SK-N-SH (cell line): ENCODE results near the gene ABCC10.

Experiments used
- EZH2phosphoT487 ChIP-seq: fragments of 200-600 bp; sonication (generic); IDR thresholded peaks from 2 replicates; pipeline ENCODE4 v1.6.1; 2017; ENCODE audit warnings: low read depth, mixed run types, mild to moderate bottlenecking, antibody characterized with exemption, moderate library complexity, borderline replicate concordance
- FOXJ3 ChIP-seq: sonication (generic); formaldehyde crosslinking; IDR thresholded peaks from 2 replicates; pipeline ENCODE4 v1.5.1; 2020; ENCODE audit warnings: mild to moderate bottlenecking, missing genetic modification reagents
- MXI1 ChIP-seq: IDR thresholded peaks from 2 replicates; pipeline ENCODE4 v1.6.1; 2012; ENCODE audit warnings: mild to moderate bottlenecking, low read depth, low read length, improper control_type of control experiment
- NFIC ChIP-seq: IDR thresholded peaks from 2 replicates; pipeline ENCODE4 v1.4.0; 2012; ENCODE audit warnings: borderline replicate concordance
- POLR2AphosphoS5 ChIP-seq: IDR thresholded peaks from 2 replicates; pipeline ENCODE4 v1.6.1; 2012; ENCODE audit warnings: low read depth, low read length
- RAD21 ChIP-seq: IDR thresholded peaks from 2 replicates; pipeline ENCODE4 v1.6.1; 2012; ENCODE audit warnings: mild to moderate bottlenecking, low read length
- RCOR1 ChIP-seq: fragments of 150-350 bp; IDR thresholded peaks from 2 replicates; pipeline ENCODE4 v1.6.1; 2017; ENCODE audit warnings: antibody characterized with exemption, low read length
- RFX5 ChIP-seq: IDR thresholded peaks from 2 replicates; pipeline ENCODE4 v1.6.1; 2012; ENCODE audit warnings: mild to moderate bottlenecking, improper control_type of control experiment, low read length
- TAF1 ChIP-seq: IDR thresholded peaks from 2 replicates; pipeline ENCODE4 v1.6.1; 2012; ENCODE audit warnings: low read depth, mild to moderate bottlenecking, low read length, moderate library complexity, borderline replicate concordance
- YY1 ChIP-seq: IDR thresholded peaks from 2 replicates; pipeline ENCODE4 v1.4.0; 2012; ENCODE audit warnings: low read depth, mild to moderate bottlenecking
- TF ChIP-seq, protein P1 (sequence below): fragments of 200-600 bp; sonication (generic); IDR thresholded peaks from 2 replicates; pipeline ENCODE4 v1.6.1; 2017; ENCODE audit warnings: antibody characterized with exemption, mild to moderate bottlenecking, moderate library complexity
- TF ChIP-seq, protein P2 (sequence below): IDR thresholded peaks from 2 replicates; pipeline ENCODE4 v1.4.0; 2012; ENCODE audit warnings: low read depth, borderline replicate concordance
- TF ChIP-seq, protein P3 (sequence below): fragments of 150-350 bp; IDR thresholded peaks from 2 replicates; pipeline ENCODE4 v1.6.1; 2017; ENCODE audit warnings: antibody characterized with exemption, low read length, low read depth, borderline replicate concordance
- TF ChIP-seq, protein P4 (sequence below): IDR thresholded peaks from 2 replicates; pipeline ENCODE4 v1.4.0; 2012; ENCODE audit warnings: low read depth

DNA sequence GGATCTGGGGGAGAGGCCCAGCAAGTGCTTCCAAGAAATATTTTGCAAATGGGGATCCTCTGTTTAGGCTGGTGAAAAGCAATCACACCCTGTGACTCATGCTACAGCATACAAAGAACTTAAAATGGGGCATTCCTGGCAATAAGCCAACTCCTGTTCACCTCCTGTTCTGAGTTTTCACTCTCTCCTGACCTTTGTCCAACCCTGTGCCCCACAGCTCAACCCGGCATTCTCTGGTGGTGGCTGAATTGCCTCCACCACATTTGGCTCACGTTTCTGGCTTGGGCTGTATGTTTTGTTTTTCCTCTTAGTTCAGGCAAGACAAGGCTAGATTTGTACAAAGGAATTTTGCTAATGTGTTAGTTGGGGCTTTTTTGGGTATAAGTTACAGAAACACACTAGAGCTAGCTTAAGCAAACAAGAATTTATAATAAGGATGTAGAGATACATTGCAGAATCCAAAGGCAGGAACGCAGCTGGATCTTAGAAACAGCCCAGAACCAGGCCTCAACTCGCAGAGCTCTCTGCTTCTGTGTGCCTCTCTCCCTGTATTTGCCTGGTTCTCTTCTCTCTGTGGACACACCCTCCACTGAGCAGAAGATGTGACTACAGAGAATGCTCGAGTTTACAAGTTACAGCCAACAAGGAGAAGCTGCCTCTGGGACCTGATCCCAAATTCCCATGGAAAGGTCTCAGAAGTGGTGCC lies 9.4 kb downstream of the ABCC10 start:
- TF ChIP-seq, protein P1, sequence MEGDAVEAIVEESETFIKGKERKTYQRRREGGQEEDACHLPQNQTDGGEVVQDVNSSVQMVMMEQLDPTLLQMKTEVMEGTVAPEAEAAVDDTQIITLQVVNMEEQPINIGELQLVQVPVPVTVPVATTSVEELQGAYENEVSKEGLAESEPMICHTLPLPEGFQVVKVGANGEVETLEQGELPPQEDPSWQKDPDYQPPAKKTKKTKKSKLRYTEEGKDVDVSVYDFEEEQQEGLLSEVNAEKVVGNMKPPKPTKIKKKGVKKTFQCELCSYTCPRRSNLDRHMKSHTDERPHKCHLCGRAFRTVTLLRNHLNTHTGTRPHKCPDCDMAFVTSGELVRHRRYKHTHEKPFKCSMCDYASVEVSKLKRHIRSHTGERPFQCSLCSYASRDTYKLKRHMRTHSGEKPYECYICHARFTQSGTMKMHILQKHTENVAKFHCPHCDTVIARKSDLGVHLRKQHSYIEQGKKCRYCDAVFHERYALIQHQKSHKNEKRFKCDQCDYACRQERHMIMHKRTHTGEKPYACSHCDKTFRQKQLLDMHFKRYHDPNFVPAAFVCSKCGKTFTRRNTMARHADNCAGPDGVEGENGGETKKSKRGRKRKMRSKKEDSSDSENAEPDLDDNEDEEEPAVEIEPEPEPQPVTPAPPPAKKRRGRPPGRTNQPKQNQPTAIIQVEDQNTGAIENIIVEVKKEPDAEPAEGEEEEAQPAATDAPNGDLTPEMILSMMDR = no peak
- TF ChIP-seq, protein P2, sequence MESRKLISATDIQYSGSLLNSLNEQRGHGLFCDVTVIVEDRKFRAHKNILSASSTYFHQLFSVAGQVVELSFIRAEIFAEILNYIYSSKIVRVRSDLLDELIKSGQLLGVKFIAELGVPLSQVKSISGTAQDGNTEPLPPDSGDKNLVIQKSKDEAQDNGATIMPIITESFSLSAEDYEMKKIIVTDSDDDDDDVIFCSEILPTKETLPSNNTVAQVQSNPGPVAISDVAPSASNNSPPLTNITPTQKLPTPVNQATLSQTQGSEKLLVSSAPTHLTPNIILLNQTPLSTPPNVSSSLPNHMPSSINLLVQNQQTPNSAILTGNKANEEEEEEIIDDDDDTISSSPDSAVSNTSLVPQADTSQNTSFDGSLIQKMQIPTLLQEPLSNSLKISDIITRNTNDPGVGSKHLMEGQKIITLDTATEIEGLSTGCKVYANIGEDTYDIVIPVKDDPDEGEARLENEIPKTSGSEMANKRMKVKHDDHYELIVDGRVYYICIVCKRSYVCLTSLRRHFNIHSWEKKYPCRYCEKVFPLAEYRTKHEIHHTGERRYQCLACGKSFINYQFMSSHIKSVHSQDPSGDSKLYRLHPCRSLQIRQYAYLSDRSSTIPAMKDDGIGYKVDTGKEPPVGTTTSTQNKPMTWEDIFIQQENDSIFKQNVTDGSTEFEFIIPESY = no peak
- TF ChIP-seq, protein P3, sequence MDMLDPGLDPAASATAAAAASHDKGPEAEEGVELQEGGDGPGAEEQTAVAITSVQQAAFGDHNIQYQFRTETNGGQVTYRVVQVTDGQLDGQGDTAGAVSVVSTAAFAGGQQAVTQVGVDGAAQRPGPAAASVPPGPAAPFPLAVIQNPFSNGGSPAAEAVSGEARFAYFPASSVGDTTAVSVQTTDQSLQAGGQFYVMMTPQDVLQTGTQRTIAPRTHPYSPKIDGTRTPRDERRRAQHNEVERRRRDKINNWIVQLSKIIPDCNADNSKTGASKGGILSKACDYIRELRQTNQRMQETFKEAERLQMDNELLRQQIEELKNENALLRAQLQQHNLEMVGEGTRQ = no peak
- TF ChIP-seq EZH2phosphoT487 (no peak), YY1 (no peak), RAD21 (no peak), POLR2AphosphoS5 (no peak), RCOR1 (no peak), RFX5 (no peak), NFIC (peak; percentile 86), MXI1 (no peak), FOXJ3 (CRISPR knock-in tag) (no peak), TAF1 (no peak)
- TF ChIP-seq, protein P4, sequence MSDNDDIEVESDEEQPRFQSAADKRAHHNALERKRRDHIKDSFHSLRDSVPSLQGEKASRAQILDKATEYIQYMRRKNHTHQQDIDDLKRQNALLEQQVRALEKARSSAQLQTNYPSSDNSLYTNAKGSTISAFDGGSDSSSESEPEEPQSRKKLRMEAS = no peak
